Hepatocyte (in vitro differentiated cells): ENCODE data around the gene MYL3.

Source experiments
- CTCF ChIP-seq: fragments of 200-600 bp; sonication (generic); IDR thresholded peaks from 2 replicates; pipeline ENCODE4 v1.5.1; 2016; ENCODE audit warnings: antibody characterized with exemption, mild to moderate bottlenecking; ENCODE audit not compliant: poor library complexity
- EZH2phosphoT487 ChIP-seq: fragments of 200-600 bp; sonication (generic); IDR thresholded peaks from one replicate; pipeline ENCODE4 v1.6.1; 2018; ENCODE audit warnings: antibody characterized with exemption, mild to moderate bottlenecking, low read depth, moderate library complexity; ENCODE audit not compliant: unreplicated experiment, severe bottlenecking

GRCh38 chr3:46811615-46812236, 51.5 kb downstream of the MYL3 start:
- TF ChIP-seq CTCF (no peak), EZH2phosphoT487 (no peak)
